Stomach (tissue), 4 donors: Measurements from ENCODE around the gene TMPRSS7.

Source experiments
- CTCF ChIP-seq, 7 experiments: fragments of 450-650 bp in 4 of 7; fragments of 200-600 bp in 3 of 7; sonication (generic) in 3 of 7; IDR thresholded peaks; one replicate each; pipeline ENCODE4 v1.5.1; 2016 to 2019; ENCODE audit warnings: antibody characterized with exemption in 7 of 7, control low read depth in 2 of 7, mild to moderate bottlenecking in 1 of 7
- POLR2A ChIP-seq, 4 donors: fragments of 450-650 bp; IDR thresholded peaks; one replicate each; pipeline ENCODE4 v1.6.1; 2016; ENCODE audit warnings: antibody characterized with exemption in 4 of 4, control low read depth in 2 of 4, mild to moderate bottlenecking in 1 of 4, moderate library complexity in 1 of 4
- POLR2AphosphoS5 ChIP-seq, 3 donors: sonication (generic); formaldehyde crosslinking; IDR thresholded peaks; one replicate each; pipeline ENCODE4 v1.6.1; 2016; ENCODE audit warnings: antibody characterized with exemption in 3 of 3

DNA sequence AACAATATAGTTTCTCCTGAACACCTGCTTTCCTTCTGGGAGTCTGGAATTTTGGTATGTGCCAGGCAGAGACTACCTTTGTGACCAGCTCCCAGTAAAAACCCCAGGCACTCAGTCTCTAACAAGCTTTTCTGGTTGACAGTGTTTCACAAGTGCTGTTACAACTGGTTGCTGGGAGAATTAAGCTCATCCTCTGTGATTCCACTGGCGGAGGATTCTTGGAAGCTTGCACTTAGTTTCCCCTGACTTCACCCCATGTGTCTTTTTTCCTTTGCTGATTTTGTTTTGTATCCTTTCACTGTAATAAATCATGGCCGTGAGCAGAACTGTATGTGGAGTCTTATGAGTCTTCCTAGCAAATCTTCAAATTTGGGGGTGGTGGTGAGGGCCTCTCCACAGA is 41.5 kb upstream of the TMPRSS7 start:
- TF ChIP-seq POLR2A (IDR thresholded peaks at IDR 0.05) (no peak), CTCF (IDR thresholded peaks at IDR 0.05) (no peak), POLR2AphosphoS5 (IDR thresholded peaks at IDR 0.05) (no peak)
